Naive thymus-derived CD4-positive, alpha-beta T cell (primary cell): ENCODE results near the gene TNC. TPM values are rescaled to one million over a fixed set of nuclear protein-coding genes. Genes with fewer than 3 reads are reported as not detected.
A peak's percentile ranks its signal among the peaks of the same experiment; 100 is the strongest.

Source experiments
- ATAC-seq: fragments of 150-1000 bp; cut with Tn5 transposase; 2 replicates; pipeline ENCODE4 v1.10.0; 2021; ENCODE audit warnings: mild to moderate bottlenecking, moderate library complexity
- CTCF ChIA-PET: fragments of 350-600 bp; sonication (Branson Sonifier 250); formaldehyde crosslinking; loops from one replicate; lab custom pipeline; 2021; ENCODE audit warnings: antibody characterized with exemption; lab: Charles Lee
- POLR2A ChIA-PET: fragments of 350-600 bp; sonication (Branson Sonifier 250); formaldehyde crosslinking; loops from one replicate; lab custom pipeline; 2021; ENCODE audit warnings: antibody characterized with exemption, inconsistent platforms; lab: Charles Lee
- DNase-seq, 9 donors: peaks; one replicate each; pipeline versions ENCODE4 v3.0.0 to v3.0.0-alpha.2; 2020 to 2022; ENCODE audit warnings: mixed read lengths in 1 of 9
- H3K27ac ChIP-seq: one replicate; pipeline ENCODE4 v1.7.0; 2013; ENCODE audit warnings: mild to moderate bottlenecking, low read depth, low read length, moderate library complexity
- H3K27me3 ChIP-seq, 2 donors: one replicate each; pipeline ENCODE4 v1.7.0; 2013; ENCODE audit warnings: low read length in 2 of 2, mild to moderate bottlenecking in 2 of 2, moderate library complexity in 2 of 2; ENCODE audit not compliant: control insufficient read depth in 2 of 2, insufficient read depth in 2 of 2
- H3K36me3 ChIP-seq, 3 experiments: 1 replicate in 2 of 3; 2 replicates in 1 of 3; pipeline ENCODE4 v1.7.0; 2013; ENCODE audit warnings: low read length in 3 of 3, mild to moderate bottlenecking in 3 of 3, moderate library complexity in 1 of 3; ENCODE audit not compliant: insufficient read depth in 3 of 3, control insufficient read depth in 2 of 3
- H3K4me1 ChIP-seq, 2 donors: one replicate each; pipeline ENCODE4 v1.7.0; 2013; ENCODE audit warnings: low read length in 2 of 2, mild to moderate bottlenecking in 2 of 2, moderate library complexity in 1 of 2; ENCODE audit not compliant: control insufficient read depth in 2 of 2, insufficient read depth in 2 of 2
- H3K4me3 ChIP-seq: 2 replicates; pipeline ENCODE4 v1.7.0; 2013; ENCODE audit warnings: mild to moderate bottlenecking, low read length
- H3K9me3 ChIP-seq, 3 experiments: 1 replicate in 2 of 3; 2 replicates in 1 of 3; pipeline ENCODE4 v1.7.0; 2013; ENCODE audit warnings: low read length in 3 of 3; ENCODE audit not compliant: control insufficient read depth in 2 of 3
- H3K27ac Mint-ChIP-seq, 9 donors: one replicate each; pipeline ENCODE4 v1.8.0; 2020 to 2022; ENCODE audit warnings: mixed read lengths in 9 of 9, mild to moderate bottlenecking in 8 of 9, moderate library complexity in 5 of 9, inconsistent platforms in 2 of 9
- H3K27me3 Mint-ChIP-seq, 5 donors: one replicate each; pipeline ENCODE4 v1.8.0; 2021 to 2022; ENCODE audit warnings: mixed read lengths in 5 of 5, mild to moderate bottlenecking in 1 of 5
- H3K36me3 Mint-ChIP-seq, 5 donors: one replicate each; pipeline ENCODE4 v1.8.0; 2020 to 2022; ENCODE audit warnings: mixed read lengths in 5 of 5, mild to moderate bottlenecking in 3 of 5, inconsistent platforms in 1 of 5
- H3K4me1 Mint-ChIP-seq, 7 donors: one replicate each; pipeline ENCODE4 v1.8.0; 2020 to 2022; ENCODE audit warnings: mixed read lengths in 7 of 7, mild to moderate bottlenecking in 3 of 7, inconsistent platforms in 1 of 7
- H3K4me3 Mint-ChIP-seq, 10 donors: one replicate each; pipeline ENCODE4 v1.8.0; 2020 to 2022; ENCODE audit warnings: mild to moderate bottlenecking in 10 of 10, mixed read lengths in 10 of 10, moderate library complexity in 6 of 10, inconsistent platforms in 2 of 10
- H3K9me3 Mint-ChIP-seq, 11 donors: one replicate each; pipeline ENCODE4 v1.8.0; 2020 to 2022; ENCODE audit warnings: mixed read lengths in 11 of 11, mild to moderate bottlenecking in 4 of 11, inconsistent platforms in 1 of 11, moderate library complexity in 1 of 11
- intact Hi-C, 2 donors: fragments of 100-400 bp; cut with micrococcal nuclease; formaldehyde crosslinking; loops; one replicate each; pipeline ENCODE4 v1.15.1; 2023
- polyA plus RNA-seq, 2 donors: library from polyadenylated mRNA; unstranded; fragments of 300-500 nt; fragmentation: Illumina TruSeq; gene quantifications; one replicate each; pipeline ENCODE4 v1.2.3, GENCODE V29; 2021
- total RNA-seq, 6 experiments: library from RNA in 5 of 6; stranded (reverse) in 5 of 6; gene quantifications; 1 replicate in 5 of 6; 2 replicates in 1 of 6; pipeline ENCODE4 v1.2.3 and lab custom pipeline; 2021 to 2026

TNC gene
- total and polyA plus RNA-seq, 7 experiments from 2014 or later: 0.22 TPM; not detected in 6

- no peaks in the 10 kb centered on the region for H3K4me1 ChIP-seq
- H3K27me3 ChIP-seq: no peaks in the 10 kb centered on the region
- H3K36me3 ChIP-seq: no peaks in the 10 kb centered on the region
- no peaks in the 10 kb centered on the region for H3K9me3 Mint-ChIP-seq
- H3K36me3 Mint-ChIP-seq: no peaks in the 10 kb centered on the region
- H3K4me3 ChIP-seq: no peak overlapping the region
- DNase-seq (no peak), ATAC-seq (no peak)
- POLR2A ChIA-PET: no interaction called here
- peaks cover 0 to 10% (median 0%) of the 10 kb centered on the region in 7 donors for H3K4me1 Mint-ChIP-seq
- H3K27me3 Mint-ChIP-seq: peaks cover 33 to 51% (median 39%) of the 10 kb centered on the region in 5 donors
- intact Hi-C loops: no loop called here
- no peak overlapping the region for H3K27ac ChIP-seq
- no peak overlapping the region for H3K27ac Mint-ChIP-seq
- CTCF ChIA-PET: no interaction called here
- H3K4me3 Mint-ChIP-seq: no peak overlapping the region
- no peaks in the 10 kb centered on the region for H3K9me3 ChIP-seq
Measured at GRCh38 chr9:115109486-115109885, 8.5 kb downstream of the TNC start.

- no peaks in the 10 kb centered on the region for H3K27me3 ChIP-seq
- CTCF ChIA-PET: no interaction called here
- H3K27ac ChIP-seq: no peak overlapping the region
- no peaks in the 10 kb centered on the region for H3K9me3 ChIP-seq
- H3K27ac Mint-ChIP-seq: no peak overlapping the region
- H3K27me3 Mint-ChIP-seq: peaks cover 22 to 40% (median 38%) of the 10 kb centered on the region in 5 donors
- peaks cover 0 to 4% (median 0%) of the 10 kb centered on the region in 11 donors for H3K9me3 Mint-ChIP-seq
- no peak overlapping the region for H3K4me3 ChIP-seq
- H3K36me3 ChIP-seq: no peaks in the 10 kb centered on the region
- DNase-seq: no peak
- POLR2A ChIA-PET: no interaction called here
- H3K4me1 ChIP-seq: no peaks in the 10 kb centered on the region
- no peak overlapping the region for H3K4me3 Mint-ChIP-seq
- peaks cover 0 to 10% (median 0%) of the 10 kb centered on the region in 7 donors for H3K4me1 Mint-ChIP-seq
- no peak for ATAC-seq
- intact Hi-C loops: no loop called here
- no peaks in the 10 kb centered on the region for H3K36me3 Mint-ChIP-seq
Measured at GRCh38 chr9:115107701-115108100, 10.3 kb downstream of the TNC start.

DNA sequence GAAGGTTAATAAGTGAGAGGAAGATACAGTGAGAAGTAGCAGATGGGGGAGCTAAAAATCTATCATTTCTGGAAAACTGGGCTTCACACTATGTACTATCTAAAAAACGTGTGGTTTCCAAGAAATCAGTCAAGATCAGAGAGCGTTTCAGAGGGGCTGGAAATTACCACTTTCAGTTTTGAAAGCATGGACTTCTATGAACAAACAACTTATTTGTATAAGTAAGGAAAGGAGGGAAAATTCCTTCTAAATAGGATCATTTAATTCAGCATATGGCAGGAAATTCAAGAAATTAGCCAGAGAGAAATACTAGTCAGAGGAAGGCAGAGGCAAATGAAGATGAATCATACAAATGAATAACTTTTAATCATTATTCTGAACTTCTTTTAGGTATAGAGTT is 11.3 kb downstream of the TNC start:
- peaks cover 18 to 38% (median 28%) of the 10 kb centered on the region in 5 donors for H3K27me3 Mint-ChIP-seq

DNA sequence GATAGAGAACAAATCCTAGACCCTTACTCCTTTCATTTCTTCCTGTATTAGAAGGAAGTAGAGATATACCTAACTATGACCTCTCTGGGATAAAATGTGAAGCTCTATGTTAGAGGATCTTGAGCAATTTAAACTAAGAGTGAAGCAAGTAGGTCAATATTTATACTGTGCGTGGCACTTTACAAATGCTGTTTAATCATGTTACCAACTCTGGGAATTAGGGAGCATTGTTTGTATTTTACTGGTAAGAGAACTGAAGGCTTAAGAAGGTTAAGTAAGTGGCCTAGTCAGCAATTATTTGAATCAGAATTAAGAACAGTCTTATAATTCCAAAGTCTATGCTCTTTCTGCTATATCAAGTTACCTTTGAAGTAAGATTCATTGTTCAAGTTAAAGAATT is 12.0 kb downstream of the TNC start:
- no peak for ATAC-seq
- H3K27me3 ChIP-seq: no peaks in the 10 kb centered on the region
- no peak overlapping the region for H3K27ac ChIP-seq
- DNase-seq: no peak
- H3K36me3 Mint-ChIP-seq: no peaks in the 10 kb centered on the region
- no peak overlapping the region for H3K4me3 ChIP-seq
- no peaks in the 10 kb centered on the region for H3K36me3 ChIP-seq
- intact Hi-C loops: no loop called here
- no peak overlapping the region for H3K27ac Mint-ChIP-seq
- ChIA-PET CTCF (no interaction called here), POLR2A (no interaction called here)
- no peaks in the 10 kb centered on the region for H3K9me3 ChIP-seq
- no peaks in the 10 kb centered on the region for H3K4me1 ChIP-seq
- peaks cover 0 to 10% (median 0%) of the 10 kb centered on the region in 7 donors for H3K4me1 Mint-ChIP-seq
- peaks cover 0 to 4% (median 0%) of the 10 kb centered on the region in 11 donors for H3K9me3 Mint-ChIP-seq
- no peak overlapping the region for H3K4me3 Mint-ChIP-seq
- peaks cover 18 to 38% (median 28%) of the 10 kb centered on the region in 5 donors for H3K27me3 Mint-ChIP-seq

More for the DNA sequence above, 11.3 kb downstream of the TNC start:
- peaks cover 0 to 4% (median 0%) of the 10 kb centered on the region in 11 donors for H3K9me3 Mint-ChIP-seq
- DNase-seq: no peak
- Histone ChIP-seq H3K27me3 (no peaks in the 10 kb centered on the region), H3K4me3 (no peak overlapping the region), H3K36me3 (no peaks in the 10 kb centered on the region), H3K9me3 (no peaks in the 10 kb centered on the region), H3K27ac (no peak overlapping the region), H3K4me1 (no peaks in the 10 kb centered on the region)
- POLR2A ChIA-PET: no interaction called here
- ATAC-seq: no peak
- intact Hi-C loops: no loop called here
- H3K4me1 Mint-ChIP-seq: peaks cover 0 to 10% (median 0%) of the 10 kb centered on the region in 7 donors
- H3K36me3 Mint-ChIP-seq: no peaks in the 10 kb centered on the region
- CTCF ChIA-PET: no interaction called here
- peak overlapping the region in 1 of 9 donors; percentile 13 for H3K27ac Mint-ChIP-seq
- no peak overlapping the region for H3K4me3 Mint-ChIP-seq

- Histone ChIP-seq H3K27me3 (no peaks in the 10 kb centered on the region), H3K4me3 (no peak overlapping the region), H3K27ac (no peak overlapping the region), H3K4me1 (no peaks in the 10 kb centered on the region), H3K36me3 (no peaks in the 10 kb centered on the region), H3K9me3 (no peaks in the 10 kb centered on the region)
- no peak overlapping the region for H3K4me3 Mint-ChIP-seq
- CTCF ChIA-PET: no interaction called here
- DNase-seq: no peak
- intact Hi-C loops: no loop called here
- peaks cover 0 to 10% (median 0%) of the 10 kb centered on the region in 7 donors for H3K4me1 Mint-ChIP-seq
- POLR2A ChIA-PET: no interaction called here
- no peaks in the 10 kb centered on the region for H3K36me3 Mint-ChIP-seq
- H3K27me3 Mint-ChIP-seq: peaks cover 13 to 32% (median 22%) of the 10 kb centered on the region in 5 donors
- H3K9me3 Mint-ChIP-seq: peaks cover 0 to 4% (median 0%) of the 10 kb centered on the region in 11 donors
- ATAC-seq: no peak
- H3K27ac Mint-ChIP-seq: no peak overlapping the region
Measured at GRCh38 chr9:115104908-115105307, 13.0 kb downstream of the TNC start.

- Histone ChIP-seq H3K27ac (no peak overlapping the region), H3K27me3 (no peaks in the 10 kb centered on the region), H3K4me1 (no peaks in the 10 kb centered on the region), H3K4me3 (no peak overlapping the region), H3K36me3 (no peaks in the 10 kb centered on the region), H3K9me3 (no peaks in the 10 kb centered on the region)
- H3K27ac Mint-ChIP-seq: no peak overlapping the region
- H3K9me3 Mint-ChIP-seq: peaks cover 0 to 6% (median 0%) of the 10 kb centered on the region in 11 donors
- intact Hi-C loops: no loop called here
- peaks cover 14 to 31% (median 21%) of the 10 kb centered on the region in 5 donors for H3K27me3 Mint-ChIP-seq
- DNase-seq (no peak), ATAC-seq (no peak)
- peaks cover 0 to 10% (median 0%) of the 10 kb centered on the region in 7 donors for H3K4me1 Mint-ChIP-seq
- no peaks in the 10 kb centered on the region for H3K36me3 Mint-ChIP-seq
- ChIA-PET CTCF (no interaction called here), POLR2A (no interaction called here)
- no peak overlapping the region for H3K4me3 Mint-ChIP-seq
Measured at GRCh38 chr9:115103746-115104477, 14.0 kb downstream of the TNC start.

- Mint-ChIP-seq H3K27me3 (peaks cover 23 to 32% (median 25%) of the 10 kb centered on the region in 5 donors), H3K9me3 (peaks cover 0 to 11% (median 0%) of the 10 kb centered on the region in 11 donors), H3K4me1 (no peaks in the 10 kb centered on the region), H3K4me3 (no peak overlapping the region), H3K36me3 (no peaks in the 10 kb centered on the region), H3K27ac (no peak overlapping the region)
- DNase-seq (no peak), ATAC-seq (no peak)
- H3K4me3 ChIP-seq: no peak overlapping the region
- no peak overlapping the region for H3K27ac ChIP-seq
- no peaks in the 10 kb centered on the region for H3K4me1 ChIP-seq
- no peaks in the 10 kb centered on the region for H3K27me3 ChIP-seq
- no peaks in the 10 kb centered on the region for H3K9me3 ChIP-seq
- no peaks in the 10 kb centered on the region for H3K36me3 ChIP-seq
- intact Hi-C loops: no loop called here
- ChIA-PET POLR2A (no interaction called here), CTCF (no interaction called here)
Measured at GRCh38 chr9:115099901-115100300, 18.1 kb downstream of the TNC start.
